Gastroesophageal sphincter (tissue), 3 donors: ENCODE measurements around the gene AGFG1.

Experiments
- EP300 ChIP-seq: sonication (generic); formaldehyde crosslinking; IDR thresholded peaks from one replicate; pipeline ENCODE4 v1.6.1; 2017; ENCODE audit warnings: antibody characterized with exemption, mild to moderate bottlenecking
- POLR2A ChIP-seq, 2 donors: fragments of 450-650 bp; IDR thresholded peaks; one replicate each; pipeline ENCODE4 v1.6.1; 2017; ENCODE audit warnings: antibody characterized with exemption in 2 of 2, mild to moderate bottlenecking in 2 of 2, moderate library complexity in 1 of 2
- POLR2AphosphoS5 ChIP-seq: sonication (generic); formaldehyde crosslinking; IDR thresholded peaks from one replicate; pipeline ENCODE4 v1.6.1; 2017; ENCODE audit warnings: antibody characterized with exemption
- TF ChIP-seq, protein P1 (sequence below), 4 experiments: fragments of 200-600 bp in 2 of 4; fragments of 450-650 bp in 2 of 4; sonication (generic) in 1 of 4; IDR thresholded peaks; one replicate each; pipeline ENCODE4 v1.5.1; 2017 to 2019; ENCODE audit warnings: antibody characterized with exemption in 4 of 4, mild to moderate bottlenecking in 2 of 4, moderate library complexity in 2 of 4

DNA sequence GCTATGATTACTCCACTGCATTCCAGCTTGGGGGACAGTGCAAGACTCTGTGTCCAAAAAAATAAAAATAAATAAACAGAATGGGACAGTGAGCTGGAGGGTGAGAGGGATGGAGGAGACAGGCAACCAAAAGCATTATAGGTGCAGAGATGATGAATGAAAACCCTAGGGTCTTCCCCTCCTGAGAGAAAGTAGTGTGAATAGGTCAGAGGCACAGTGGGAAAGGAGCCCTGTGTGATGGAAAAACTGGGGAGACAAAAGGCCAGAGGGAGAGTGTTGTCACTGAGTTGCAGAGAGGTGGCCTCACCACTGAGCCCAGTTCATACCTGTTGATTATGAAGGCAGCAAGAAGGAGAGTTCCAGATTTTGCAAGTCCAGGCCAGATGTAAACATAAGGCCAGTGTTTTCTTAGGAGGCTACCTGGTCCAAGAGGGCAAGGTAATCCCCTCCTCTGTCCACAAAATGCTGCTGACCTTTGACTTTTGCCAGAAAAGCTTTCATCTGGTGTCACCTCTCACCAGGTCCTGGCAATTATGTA lies 17.6 kb upstream of the AGFG1 start:
- TF ChIP-seq, protein P1, sequence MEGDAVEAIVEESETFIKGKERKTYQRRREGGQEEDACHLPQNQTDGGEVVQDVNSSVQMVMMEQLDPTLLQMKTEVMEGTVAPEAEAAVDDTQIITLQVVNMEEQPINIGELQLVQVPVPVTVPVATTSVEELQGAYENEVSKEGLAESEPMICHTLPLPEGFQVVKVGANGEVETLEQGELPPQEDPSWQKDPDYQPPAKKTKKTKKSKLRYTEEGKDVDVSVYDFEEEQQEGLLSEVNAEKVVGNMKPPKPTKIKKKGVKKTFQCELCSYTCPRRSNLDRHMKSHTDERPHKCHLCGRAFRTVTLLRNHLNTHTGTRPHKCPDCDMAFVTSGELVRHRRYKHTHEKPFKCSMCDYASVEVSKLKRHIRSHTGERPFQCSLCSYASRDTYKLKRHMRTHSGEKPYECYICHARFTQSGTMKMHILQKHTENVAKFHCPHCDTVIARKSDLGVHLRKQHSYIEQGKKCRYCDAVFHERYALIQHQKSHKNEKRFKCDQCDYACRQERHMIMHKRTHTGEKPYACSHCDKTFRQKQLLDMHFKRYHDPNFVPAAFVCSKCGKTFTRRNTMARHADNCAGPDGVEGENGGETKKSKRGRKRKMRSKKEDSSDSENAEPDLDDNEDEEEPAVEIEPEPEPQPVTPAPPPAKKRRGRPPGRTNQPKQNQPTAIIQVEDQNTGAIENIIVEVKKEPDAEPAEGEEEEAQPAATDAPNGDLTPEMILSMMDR (IDR thresholded peaks at IDR 0.05), result no peak
- no peak for TF ChIP-seq EP300
- no peak for TF ChIP-seq POLR2A (IDR thresholded peaks at IDR 0.05)
- no peak for TF ChIP-seq POLR2AphosphoS5
